SK-MEL-5 (cell line): ENCODE measurements around the gene COL5A1. TPM values are rescaled to one million over a fixed set of nuclear protein-coding genes. Genes with fewer than 3 reads are reported as not detected.

Experiments used
- DNase-seq: peaks from one replicate; pipeline ENCODE4 v3.0.0-alpha.2; 2016; ENCODE audit warnings: low read depth, low spot score
- in situ Hi-C: cut with HindIII; loops from 2 replicates; pipeline ENCODE4 v1.10.0; 2016; ENCODE audit warnings: low sequenced_read_pairs, high pct_unique_total_duplicates, low pct_unique_long_range_greater_than_20kb
- total RNA-seq: library from RNA; depleted of rRNA; stranded (reverse); fragments of >200 nt; shearing (Covaris generic); gene quantifications from 2 replicates; pipeline ENCODE4 v1.2.3, GENCODE V29; 2014

COL5A1 gene
- total RNA-seq, 1 experiment from 2014 or later = not detected

DNA sequence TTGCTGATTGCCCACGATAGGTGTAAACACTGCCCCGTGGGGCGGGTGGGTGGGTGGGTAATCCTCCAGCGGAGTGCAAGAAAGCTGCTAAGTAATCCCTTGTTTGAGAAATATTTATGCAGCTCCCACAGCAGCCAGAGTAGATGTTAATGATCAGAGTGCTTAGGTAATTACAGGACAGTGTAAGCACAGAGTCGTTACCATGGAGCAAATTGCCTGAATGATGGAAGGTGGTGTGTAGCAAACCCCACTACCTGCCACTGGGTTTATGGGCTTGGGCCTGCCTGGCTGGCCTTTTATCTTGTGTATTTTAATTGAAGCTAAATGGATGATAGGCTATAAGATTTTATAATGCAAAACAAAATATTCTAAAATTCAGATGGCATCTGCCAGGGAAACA is 110.0 kb downstream of the COL5A1 start:
- in situ Hi-C loops = no loop called here
- DNase-seq = no peak

DNA sequence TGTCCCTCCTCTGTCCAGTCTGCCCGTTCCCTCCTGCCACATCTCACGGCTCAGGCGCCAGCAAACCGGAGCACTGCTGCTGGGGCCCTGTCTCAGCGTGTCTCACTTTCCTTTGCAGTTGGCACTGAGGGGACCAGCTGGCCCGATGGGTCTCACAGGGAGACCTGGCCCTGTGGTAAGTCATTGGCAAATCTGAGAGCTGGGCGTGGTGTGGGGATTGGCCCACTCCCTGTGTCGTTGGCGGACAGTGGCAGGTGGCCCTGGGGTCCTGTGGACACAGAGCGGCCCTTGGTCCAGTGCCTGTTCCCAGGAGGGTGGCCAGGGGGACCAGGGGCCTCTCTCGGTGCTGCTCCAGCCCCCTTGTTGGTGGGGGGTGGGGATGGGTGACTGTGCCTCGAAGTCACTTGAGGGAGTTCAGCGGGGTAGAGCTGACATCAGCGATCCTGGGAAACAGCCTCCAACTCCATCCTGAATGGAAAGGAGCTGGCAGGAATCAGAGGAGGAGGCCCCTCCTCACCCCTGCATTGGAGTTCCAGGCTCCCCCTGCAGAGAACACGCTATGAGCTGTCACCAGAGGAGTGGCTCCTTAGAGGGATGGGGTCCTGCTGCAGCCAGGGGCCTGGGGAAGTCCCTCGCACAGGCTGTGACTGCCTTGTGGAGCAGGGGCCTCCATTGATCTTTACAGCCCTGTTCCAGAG is 111.0 kb downstream of the COL5A1 start:
- in situ Hi-C loops = no loop called here
- DNase-seq = no peak

DNA sequence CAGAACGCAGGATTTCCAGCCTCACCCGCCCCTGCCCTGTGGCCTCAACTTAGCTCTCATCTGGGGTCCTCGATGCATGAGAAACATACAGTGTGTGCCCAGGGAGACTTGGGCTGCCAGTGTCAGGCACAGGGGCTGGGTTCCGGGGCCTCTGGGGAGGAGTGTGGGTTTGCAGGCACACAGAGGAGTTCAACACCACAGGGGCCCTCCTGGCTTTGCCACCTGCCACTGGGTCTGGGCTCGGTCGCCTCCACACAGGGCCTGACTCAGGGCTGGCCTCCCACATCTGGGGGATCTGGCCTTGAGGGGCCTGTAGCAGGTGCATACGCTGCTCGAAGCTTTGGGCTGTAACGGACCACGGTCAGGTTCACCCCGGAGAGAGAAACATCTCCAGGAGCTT is 111.6 kb downstream of the COL5A1 start:
- in situ Hi-C loops = no loop called here
- DNase-seq = no peak

DNA sequence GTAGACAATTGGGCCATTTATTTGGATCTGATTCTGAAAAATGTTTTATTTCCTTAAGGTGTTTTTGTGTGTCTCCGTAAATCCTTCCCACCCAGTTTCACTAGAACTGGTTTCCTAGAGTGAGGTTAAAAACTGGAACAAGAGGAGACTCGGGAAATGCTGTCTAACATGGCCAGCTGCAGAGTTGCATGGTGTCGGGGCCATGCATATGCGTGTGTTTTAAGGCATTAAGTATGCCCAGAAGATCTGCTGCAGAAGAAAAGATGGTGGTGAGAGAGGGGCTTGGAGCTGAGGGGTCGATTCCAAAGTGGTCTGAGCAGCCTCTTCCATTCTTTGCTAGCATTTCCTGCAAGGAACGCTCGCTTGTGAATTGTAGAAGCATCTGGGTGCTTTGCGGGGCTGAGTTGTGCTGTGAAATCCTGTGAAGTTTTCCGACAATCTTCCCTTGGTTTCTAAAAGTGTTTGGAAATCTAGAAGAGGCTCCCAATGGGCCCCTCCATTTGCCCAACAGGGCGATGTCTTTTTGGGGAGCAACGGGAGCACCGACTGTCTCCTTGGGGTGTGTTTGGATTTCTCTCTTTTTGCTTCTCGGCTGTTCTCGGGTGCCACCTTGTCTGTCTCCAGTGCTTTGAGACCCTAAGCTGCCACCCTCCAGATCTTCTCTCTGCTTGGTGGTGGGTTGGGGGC is 113.8 kb downstream of the COL5A1 start:
- in situ Hi-C loops = no loop called here
- no peak for DNase-seq

DNA sequence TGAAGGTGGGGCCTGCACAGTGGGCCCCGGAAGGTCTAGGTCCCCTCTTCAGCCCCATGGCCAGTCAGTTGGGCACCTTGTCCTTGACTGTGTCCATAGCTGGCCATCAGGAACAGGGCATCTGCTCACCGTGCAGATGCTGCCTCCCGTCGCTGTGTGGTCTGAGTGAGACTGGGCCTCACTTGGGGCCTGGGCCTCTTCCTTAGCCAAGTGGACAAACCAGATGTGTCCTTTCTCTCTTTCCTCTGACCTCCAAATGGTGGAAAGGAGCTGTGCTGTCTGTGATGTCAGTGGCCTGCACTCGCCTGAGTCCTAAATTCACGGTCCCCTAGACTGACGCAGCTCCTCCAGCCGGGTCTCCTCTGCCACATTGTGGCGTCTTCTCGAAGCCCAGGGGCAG is 114.5 kb downstream of the COL5A1 start:
- in situ Hi-C loops = no loop called here
- no peak for DNase-seq

DNA sequence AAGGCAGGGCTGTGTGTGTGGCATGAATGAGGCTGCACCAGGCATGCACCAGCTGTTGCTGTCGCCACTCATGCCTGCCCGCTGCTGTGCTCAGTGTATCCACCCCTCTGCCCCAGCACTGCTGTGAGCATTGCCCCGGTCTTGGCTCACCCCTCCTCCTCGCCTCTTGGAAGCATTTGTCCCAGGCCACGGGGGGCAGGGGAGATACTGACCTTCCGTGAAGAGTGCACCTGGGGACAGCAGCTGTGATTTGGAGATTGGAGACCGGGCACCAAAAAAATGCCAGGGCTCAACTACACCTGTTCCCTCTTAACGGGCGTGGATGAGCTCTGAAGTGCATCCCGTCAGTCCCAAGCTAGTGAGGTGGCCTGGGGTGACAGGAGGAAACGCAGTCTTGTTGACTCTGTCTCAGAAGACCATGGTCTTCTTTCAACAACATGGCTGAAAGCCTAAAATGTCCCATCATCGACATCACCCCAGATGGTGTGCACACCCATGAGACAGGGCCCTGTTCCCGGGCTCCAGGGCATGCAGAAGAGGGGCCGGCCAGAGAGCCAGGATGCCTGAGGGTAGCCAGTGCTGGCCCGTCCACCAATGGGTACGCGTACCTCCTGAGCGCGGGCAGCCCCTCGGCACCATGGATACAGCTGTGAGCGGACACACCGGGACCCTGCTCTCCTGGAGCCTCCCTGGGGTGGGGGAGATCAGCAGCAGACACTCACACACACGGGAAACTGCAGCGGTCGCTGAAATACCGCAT is 115.8 kb downstream of the COL5A1 start:
- no peak for DNase-seq
- in situ Hi-C loops = no loop called here

DNA sequence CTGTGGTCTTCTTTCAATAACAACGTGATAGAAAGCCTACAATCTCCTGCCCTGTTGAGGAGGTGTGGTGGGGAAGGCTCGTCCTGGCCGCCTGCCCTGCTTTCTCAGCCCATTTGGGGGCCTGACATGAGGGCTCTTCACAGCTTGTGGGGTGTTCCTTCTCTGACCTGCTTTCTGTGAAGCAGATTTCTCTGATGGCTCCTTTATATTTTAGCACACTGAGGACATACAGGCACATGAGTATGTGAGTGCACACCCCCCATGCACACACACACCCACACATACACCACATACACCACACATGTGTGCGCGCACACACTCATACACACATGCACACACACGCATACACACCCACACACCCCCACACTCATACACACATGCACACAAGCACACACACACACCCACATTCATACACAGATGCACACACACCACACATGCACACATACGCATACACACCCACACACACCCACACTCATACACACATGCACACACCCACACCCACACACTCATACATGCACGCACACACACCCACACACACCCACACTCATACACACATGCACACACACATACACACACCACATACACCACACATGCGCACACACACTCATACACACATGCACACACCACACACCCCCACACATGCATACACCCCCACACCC is 117.5 kb downstream of the COL5A1 start:
- no peak for DNase-seq
- in situ Hi-C loops = no loop called here

DNA sequence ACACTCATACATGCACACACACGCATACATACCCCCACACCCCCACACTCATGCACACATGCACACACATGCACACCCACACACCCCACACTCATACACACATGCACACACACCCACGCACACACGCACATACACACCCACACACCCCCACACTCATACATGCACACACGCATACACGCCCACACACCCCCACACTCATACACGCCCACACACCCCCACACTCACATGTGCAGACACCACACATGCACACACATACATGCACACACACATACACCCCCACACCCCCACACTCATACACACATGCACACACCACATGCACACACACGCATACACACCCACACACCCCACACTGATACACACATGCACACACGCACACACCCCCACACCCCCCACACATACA is 118.3 kb downstream of the COL5A1 start:
- DNase-seq = no peak
- in situ Hi-C loops = no loop called here

DNA sequence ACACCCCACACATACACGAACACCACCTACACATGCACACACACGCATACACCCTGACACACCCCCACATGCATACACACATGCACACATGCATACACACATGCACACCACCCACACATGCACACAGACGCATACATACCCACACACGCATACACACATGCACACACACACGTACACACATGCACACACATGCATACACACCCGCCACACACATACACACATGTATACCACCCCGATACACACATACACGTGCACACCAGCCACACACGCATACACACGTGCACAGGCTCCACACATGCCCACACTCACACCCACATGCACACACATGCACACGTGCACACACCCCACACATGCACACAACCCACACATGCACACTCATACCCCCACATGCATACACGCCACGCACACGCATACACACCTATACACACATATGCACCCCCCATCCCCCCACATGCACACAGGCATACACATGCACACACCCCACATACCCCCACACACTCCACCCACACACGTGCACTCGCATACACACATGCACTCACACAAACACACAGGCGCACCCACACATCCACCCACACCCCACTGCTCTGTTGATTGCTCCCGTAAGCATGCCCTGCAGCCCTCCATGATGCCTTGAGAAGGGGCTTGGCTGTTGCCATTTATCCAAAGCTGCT is 119.3 kb downstream of the COL5A1 start:
- in situ Hi-C loops = no loop called here
- DNase-seq = no peak

DNA sequence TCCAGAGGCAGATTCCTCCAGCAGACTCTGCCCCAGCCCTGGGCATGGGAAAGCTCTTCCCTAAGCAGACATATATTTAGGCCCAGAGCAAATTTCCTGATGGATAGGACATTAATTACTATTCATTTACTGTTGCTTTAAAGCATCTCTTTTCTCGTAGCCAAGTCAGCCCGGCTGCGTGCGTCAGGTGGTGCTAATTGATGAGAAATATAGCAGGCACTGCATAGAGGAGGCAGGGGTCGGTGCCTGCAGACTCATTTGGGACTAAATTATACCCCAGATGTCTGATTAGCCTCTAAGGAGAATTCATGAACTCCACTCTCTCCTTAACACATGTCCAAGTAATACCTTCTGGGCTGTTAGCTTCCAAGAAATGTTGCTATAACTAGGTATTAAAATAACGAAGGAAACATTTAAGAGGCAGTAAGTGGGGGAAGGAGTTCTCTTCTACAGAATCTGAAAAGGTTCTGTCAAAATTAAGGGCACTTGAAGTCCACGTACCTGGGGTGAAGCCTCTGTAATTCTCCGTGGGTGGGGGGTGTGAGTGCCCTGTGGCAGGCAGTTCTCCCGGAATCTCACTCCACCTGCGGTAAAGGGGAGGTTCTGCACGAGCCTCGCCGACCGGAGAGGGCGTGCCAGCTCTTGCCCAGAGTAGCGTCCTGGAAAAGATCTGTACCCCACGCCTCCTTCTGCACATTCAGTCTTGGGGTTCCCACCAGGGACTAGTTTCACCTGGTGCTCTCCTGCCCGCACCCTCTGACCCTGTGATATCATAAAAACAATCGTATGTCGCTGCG is 123.1 kb downstream of the COL5A1 start:
- in situ Hi-C loops = no loop called here
- DNase-seq = no peak

DNA sequence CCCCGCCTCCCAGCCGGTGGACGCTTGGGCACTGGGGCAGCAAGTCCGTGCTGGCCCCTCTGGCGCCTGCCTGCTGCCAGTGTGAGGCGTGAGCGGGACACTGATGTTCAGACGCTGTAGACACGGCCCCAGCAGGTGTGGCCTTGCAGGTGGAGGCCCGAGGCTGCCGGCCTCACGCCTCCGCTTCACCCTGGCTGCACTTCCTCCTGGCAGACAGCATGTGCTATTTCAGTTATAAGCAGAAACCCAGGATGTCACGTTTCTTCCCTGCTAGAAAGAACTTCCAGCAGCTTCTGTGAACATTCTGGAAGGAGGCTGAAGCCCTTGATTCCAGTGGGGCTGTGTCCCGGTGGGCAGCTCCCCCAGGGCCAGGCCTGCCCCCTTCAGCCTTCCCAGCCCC is 124.2 kb downstream of the COL5A1 start:
- in situ Hi-C loops = no loop called here
- no peak for DNase-seq

DNA sequence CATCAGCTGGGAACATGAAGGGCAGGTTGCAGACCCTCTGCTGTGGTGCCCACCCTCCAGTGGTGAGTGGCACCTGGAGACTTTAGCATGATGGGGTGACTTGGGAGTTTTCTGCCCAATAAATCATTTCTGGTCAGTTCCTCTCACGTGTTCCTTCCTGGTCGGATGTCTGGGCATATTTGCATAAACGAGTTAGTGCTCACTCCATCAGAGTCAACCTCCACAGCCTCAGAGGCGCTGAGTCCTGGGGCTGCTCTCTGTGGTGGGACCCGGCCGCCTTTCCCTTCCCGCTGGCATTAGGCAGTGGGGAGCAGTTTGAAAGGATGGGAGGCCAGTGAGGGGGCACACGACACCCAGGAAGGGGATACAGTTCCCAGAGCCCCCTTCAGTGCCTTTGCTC is 125.0 kb downstream of the COL5A1 start:
- in situ Hi-C loops = no loop called here
- DNase-seq = no peak

DNA sequence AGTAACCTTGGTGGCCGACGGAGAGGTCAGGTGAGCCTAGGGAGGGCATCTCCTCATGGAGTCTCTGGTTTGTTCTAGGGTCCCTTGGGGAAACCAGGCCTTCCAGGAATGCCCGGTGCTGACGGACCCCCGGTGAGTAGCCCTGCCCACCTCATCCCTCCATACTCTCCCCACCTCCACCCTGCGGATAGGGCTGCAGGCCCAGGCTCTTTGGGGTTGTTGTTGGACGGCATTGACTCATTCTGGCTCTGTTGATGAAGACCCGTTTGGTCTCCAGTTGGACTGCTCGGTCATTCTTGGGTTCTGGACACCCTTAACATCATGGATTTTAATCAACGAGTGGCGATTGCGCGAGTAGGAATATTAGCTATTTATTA is 126.7 kb downstream of the COL5A1 start:
- no peak for DNase-seq
- in situ Hi-C loops = no loop called here

DNA sequence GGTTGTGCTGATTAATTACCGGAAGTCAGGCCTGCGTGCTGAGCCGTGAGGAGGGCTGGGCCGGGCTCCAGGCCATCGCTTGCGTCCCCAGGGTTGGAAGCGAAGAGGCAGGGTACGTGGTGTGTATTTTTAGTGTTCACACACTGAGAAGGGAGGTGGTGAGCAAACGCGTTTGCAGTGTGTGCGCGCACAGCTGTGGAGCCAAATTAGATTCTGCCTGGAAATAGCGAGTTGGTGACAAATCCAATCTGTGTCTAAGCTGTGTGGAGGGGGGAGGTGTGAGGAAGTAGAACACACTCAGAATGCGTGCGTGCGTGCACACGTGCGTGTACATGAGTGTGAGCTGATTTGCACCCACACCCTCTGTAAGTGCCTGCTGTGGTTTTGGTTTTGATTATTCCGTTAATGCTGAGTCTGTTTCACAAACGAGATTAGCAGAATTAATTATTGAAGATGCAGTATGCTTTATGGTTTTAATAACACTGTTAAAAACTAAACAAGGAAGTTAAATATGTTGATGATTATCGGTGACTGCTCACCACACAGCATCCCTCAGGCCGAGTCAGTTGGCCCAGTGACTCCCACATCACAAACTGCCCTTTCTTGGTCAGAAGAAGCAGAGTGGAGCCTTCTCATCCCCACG is 127.2 kb downstream of the COL5A1 start:
- in situ Hi-C loops = no loop called here
- DNase-seq = no peak

DNA sequence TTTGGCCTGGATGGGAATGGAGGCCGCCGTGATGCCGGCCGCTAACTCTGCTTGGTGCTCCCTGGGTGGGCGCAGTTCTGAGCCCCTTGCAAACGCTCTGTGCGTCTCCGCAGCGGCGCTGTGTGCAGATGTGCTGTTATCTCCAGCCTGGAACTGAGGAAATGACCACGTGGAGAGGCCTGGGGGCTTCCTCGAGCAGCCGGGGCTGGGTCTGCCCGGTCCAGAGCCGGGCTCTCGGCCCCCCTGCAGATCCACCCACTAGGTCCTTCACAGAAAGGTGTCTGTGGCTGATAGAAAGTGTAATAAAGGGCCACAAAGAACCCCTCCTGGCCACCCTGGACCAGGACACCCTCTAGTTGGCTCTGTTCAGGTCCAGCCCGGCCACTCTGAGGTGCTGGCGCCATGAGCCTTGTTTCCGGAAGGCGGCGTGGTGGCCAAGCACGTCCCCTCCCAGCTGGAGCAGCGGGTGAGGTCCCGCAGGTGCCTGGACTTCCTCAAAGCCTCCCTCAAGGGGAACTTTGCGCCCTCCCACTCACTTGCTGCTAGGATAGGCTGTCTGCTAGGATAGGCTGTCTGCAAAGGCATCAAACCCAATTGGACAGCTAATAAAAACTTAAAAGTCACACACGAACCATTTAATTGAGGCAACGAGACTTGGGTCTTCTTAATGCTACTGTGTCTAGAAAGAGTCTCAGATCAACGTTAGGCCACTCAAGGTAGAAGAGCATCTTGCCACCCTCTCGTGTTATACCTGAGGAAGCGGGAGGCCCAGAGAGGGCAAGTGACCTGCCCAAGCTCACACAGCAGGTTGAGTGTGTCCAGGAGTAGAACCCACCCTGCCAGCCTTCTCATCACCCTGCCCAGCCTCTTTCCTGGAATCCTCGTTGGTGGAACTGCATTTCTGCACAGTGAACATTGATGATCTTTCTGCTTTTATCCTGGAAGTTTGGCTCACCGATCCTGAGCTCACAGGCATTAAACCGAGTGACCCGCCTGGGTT is 129.7 kb downstream of the COL5A1 start:
- in situ Hi-C loops = no loop called here
- DNase-seq = no peak

DNA sequence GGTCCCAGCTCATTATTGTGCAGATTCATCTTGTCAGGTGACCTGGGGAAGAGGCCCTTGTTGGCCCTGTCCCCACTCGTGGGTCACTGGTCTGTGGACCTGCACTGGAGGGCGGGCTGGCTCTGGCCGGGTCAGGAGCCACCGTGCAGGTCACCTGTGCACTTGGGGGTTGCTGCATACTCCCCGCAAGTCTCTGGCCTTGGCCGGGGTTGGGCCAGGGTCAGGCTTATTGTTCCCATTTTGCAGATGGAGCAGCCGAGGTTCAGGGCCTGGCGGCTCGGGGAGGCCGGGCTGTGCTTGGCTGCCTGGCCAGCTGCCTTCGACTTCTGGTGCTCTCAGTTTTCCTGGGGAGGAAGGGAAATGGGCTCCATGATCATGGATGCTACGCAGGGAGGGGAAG is 130.7 kb downstream of the COL5A1 start:
- in situ Hi-C loops = no loop called here
- no peak for DNase-seq
